ENCODE results near the gene AURKB. TPM values are rescaled to one million over a fixed set of nuclear protein-coding genes. Genes with fewer than 3 reads are reported as not detected.

The AURKB gene
- total and polyA plus RNA-seq, 2 of the 13 experiments (the other 11 are each of a cell fraction or from before 2014, with no cell fraction given) = 29.5 to 75.3 TPM

DNA sequence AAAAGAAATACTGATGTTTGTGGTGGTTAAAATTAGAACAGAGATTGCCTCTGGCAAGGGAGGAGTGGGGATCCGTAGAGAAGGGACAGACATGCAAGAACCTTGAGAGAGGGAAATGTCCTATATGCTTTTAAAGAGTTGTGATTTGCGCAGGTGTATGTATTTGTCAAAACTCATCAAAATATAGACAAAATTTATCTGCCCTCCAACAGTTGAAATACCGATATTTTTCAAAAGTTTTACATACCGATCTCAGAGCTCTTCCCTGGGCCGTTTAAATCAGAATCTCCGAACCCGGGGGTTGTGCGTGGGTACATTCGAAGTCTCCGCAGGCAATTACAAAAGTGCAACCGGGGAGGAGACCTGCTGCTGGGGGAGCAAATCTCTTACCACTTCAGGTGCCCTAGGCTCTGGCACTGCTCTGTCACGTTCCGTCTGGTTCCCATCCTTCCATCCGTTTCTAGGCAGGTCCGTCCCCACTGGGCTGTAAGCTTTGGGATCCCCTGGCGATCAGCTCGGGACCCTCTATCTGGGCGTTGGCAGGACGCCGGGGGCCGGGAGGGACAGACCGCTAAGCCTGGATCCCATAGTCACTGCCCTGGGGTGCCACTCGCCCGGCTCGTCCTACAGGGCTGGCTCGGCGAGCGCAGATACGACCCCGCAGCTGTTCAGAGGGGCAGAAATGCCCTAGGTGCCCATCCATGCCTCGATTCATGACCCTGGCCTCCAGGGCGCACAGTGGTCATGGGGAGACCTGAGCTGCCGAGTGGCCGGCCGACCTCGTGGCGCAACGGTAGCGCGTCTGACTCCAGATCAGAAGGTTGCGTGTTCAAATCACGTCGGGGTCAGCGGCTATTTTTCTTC lies 24.6 kb downstream of the AURKB start (continued):
- TF ChIP-seq ZNF781 (CRISPR knock-in tag; IDR thresholded peaks at IDR 0.05; ENCODE audit: borderline replicate concordance, not compliant biosample characterization) = peak; percentile 28
- TF ChIP-seq THYN1 (CRISPR knock-in tag; IDR thresholded peaks at IDR 0.05; ENCODE audit: borderline replicate concordance, low read depth) = no peak
- TF ChIP-seq MYC (CRISPR knock-in tag; IDR thresholded peaks at IDR 0.05; ENCODE audit: borderline replicate concordance) = no peak; the same call in 1 of the 2 replicates
- TF ChIP-seq ZNF747 (CRISPR knock-in tag; IDR thresholded peaks at IDR 0.05; ENCODE audit: borderline replicate concordance) = 0 out of 2 replicates have a peak, but pooled peaks have one; percentile 11
- TF ChIP-seq ZBTB3 (CRISPR knock-in tag; IDR thresholded peaks at IDR 0.05; ENCODE audit: borderline replicate concordance, low read depth) = no peak
- TF ChIP-seq KDM2A (CRISPR knock-in tag; IDR thresholded peaks at IDR 0.05; ENCODE audit: borderline replicate concordance, low read depth) = peak; percentile 82
- TF ChIP-seq SP5 (CRISPR knock-in tag; IDR thresholded peaks at IDR 0.05; ENCODE audit: borderline replicate concordance, low read depth) = peak; percentile 30; the same call in 1 of the 2 replicates
- peak; percentile 78; the same call in 1 of the 2 replicates for TF ChIP-seq PHF21A (CRISPR knock-in tag; IDR thresholded peaks at IDR 0.05)
- TF ChIP-seq FOXA3 (CRISPR knock-in tag; IDR thresholded peaks at IDR 0.05) = peak; percentile 65; the same call in 1 of the 2 replicates
- TF ChIP-seq, protein P1, sequence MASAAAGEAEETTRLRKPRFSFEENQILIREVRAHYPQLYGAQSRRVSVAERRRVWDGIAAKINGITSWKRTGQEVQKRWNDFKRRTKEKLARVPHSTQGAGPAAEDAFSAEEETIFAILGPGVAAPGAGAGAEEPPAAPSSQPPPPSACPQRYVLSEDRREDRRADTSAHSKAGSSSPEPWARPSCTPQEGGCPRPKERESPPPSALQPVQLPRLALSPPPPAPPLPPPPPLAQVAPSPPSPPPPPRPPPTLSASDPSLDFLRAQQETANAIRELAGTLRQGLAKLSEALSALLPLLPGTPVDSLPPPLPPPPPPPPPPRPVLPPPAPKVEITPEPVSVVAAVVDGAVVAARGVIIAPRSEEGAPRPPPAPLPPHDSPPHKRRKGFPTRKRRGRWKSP (CRISPR knock-in tag; IDR thresholded peaks at IDR 0.05) = no peak; the same call in 1 of the 2 replicates
- TF ChIP-seq DMAP1 (CRISPR knock-in tag; IDR thresholded peaks at IDR 0.05) = no peak; the same call in 1 of the 2 replicates
- TF ChIP-seq ZZZ3 (CRISPR knock-in tag; IDR thresholded peaks at IDR 0.05; ENCODE audit: borderline replicate concordance) = no peak
- no peak for TF ChIP-seq JDP2 (CRISPR knock-in tag; IDR thresholded peaks at IDR 0.05; ENCODE audit: borderline replicate concordance)
- TF ChIP-seq ADNP (CRISPR knock-in tag; IDR thresholded peaks at IDR 0.05) = peak; percentile 87
- no peak for TF ChIP-seq BRD4 (CRISPR knock-in tag; IDR thresholded peaks at IDR 0.05)
- TF ChIP-seq ZNF629 (CRISPR knock-in tag; conservative IDR thresholded peaks at IDR 0.05) = peak; percentile 60
- TF ChIP-seq, protein P2, sequence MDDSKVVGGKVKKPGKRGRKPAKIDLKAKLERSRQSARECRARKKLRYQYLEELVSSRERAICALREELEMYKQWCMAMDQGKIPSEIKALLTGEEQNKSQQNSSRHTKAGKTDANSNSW (CRISPR knock-in tag; IDR thresholded peaks at IDR 0.05; ENCODE audit: borderline replicate concordance) = no peak
- TF ChIP-seq, protein P3, sequence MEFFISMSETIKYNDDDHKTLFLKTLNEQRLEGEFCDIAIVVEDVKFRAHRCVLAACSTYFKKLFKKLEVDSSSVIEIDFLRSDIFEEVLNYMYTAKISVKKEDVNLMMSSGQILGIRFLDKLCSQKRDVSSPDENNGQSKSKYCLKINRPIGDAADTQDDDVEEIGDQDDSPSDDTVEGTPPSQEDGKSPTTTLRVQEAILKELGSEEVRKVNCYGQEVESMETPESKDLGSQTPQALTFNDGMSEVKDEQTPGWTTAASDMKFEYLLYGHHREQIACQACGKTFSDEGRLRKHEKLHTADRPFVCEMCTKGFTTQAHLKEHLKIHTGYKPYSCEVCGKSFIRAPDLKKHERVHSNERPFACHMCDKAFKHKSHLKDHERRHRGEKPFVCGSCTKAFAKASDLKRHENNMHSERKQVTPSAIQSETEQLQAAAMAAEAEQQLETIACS (CRISPR knock-in tag; IDR thresholded peaks at IDR 0.05) = no peak
- TF ChIP-seq TMF1 (CRISPR knock-in tag; IDR thresholded peaks at IDR 0.05; ENCODE audit: low read depth) = no peak
- TF ChIP-seq, protein P4, sequence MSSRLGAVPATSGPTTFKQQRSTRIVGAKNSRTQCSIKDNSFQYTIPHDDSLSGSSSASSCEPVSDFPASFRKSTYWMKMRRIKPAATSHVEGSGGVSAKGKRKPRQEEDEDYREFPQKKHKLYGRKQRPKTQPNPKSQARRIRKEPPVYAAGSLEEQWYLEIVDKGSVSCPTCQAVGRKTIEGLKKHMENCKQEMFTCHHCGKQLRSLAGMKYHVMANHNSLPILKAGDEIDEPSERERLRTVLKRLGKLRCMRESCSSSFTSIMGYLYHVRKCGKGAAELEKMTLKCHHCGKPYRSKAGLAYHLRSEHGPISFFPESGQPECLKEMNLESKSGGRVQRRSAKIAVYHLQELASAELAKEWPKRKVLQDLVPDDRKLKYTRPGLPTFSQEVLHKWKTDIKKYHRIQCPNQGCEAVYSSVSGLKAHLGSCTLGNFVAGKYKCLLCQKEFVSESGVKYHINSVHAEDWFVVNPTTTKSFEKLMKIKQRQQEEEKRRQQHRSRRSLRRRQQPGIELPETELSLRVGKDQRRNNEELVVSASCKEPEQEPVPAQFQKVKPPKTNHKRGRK (CRISPR knock-in tag; IDR thresholded peaks at IDR 0.05) = no peak
- TF ChIP-seq HMGA1 (CRISPR knock-in tag; conservative IDR thresholded peaks at IDR 0.05) = no peak
- no peak for TF ChIP-seq ATF7 (IDR thresholded peaks at IDR 0.05)
- no peak for TF ChIP-seq ATF7 (CRISPR knock-in tag; IDR thresholded peaks at IDR 0.05)
- TF ChIP-seq THAP11 (CRISPR knock-in tag; IDR thresholded peaks at IDR 0.05) = no peak; the same call in 1 of the 2 replicates
- TF ChIP-seq, protein P5, sequence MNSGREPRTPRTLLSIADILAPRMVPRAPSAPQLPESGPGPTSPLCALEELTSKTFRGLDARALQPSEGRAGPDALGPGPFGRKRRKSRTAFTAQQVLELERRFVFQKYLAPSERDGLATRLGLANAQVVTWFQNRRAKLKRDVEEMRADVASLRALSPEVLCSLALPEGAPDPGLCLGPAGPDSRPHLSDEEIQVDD (CRISPR knock-in tag; IDR thresholded peaks at IDR 0.05; ENCODE audit: borderline replicate concordance) = no peak
- peak; percentile 95 for TF ChIP-seq ZNF24 (IDR thresholded peaks at IDR 0.05)

Measured in HepG2 (cell line).